GM12878 (cell line): ENCODE results near the gene TDRD12. TPM values are rescaled to one million over a fixed set of nuclear protein-coding genes. Genes with fewer than 3 reads are reported as not detected.

Experiments
- BHLHE40 ChIP-seq, 2 experiments: fragments of 450-650 bp in 1 of 2; IDR thresholded peaks; 2 replicates each; pipeline ENCODE4 v1.6.1; 2011 to 2017; ENCODE audit warnings: low read depth in 2 of 2, borderline replicate concordance in 1 of 2, improper control_type of control experiment in 1 of 2, low read length in 1 of 2, mild to moderate bottlenecking in 1 of 2
- CREB1 ChIP-seq: IDR thresholded peaks from 2 replicates; pipeline ENCODE4 v1.6.1; 2012; ENCODE audit warnings: low read depth, mild to moderate bottlenecking, inconsistent platforms
- CREM ChIP-seq: IDR thresholded peaks from 2 replicates; pipeline ENCODE4 v1.6.1; 2014; ENCODE audit warnings: antibody characterized with exemption, low read depth
- GABPA ChIP-seq: IDR thresholded peaks from 2 replicates; pipeline ENCODE4 v1.6.1; 2014; ENCODE audit warnings: antibody characterized with exemption, low read depth, mild to moderate bottlenecking, inconsistent platforms
- HCFC1 ChIP-seq: fragments of 150-350 bp; IDR thresholded peaks from 2 replicates; pipeline ENCODE4 v1.6.1; 2014; ENCODE audit warnings: low read length
- KLF5 ChIP-seq: fragments of 450-650 bp; IDR thresholded peaks from 2 replicates; pipeline ENCODE4 v1.6.1; 2014; ENCODE audit warnings: mild to moderate bottlenecking; ENCODE audit not compliant: partially characterized antibody
- MEF2A ChIP-seq: IDR thresholded peaks from 2 replicates; pipeline ENCODE4 v1.6.1; 2011; ENCODE audit warnings: low read depth, mild to moderate bottlenecking, low read length, moderate library complexity; ENCODE audit not compliant: insufficient read depth
- POLR2A ChIP-seq: IDR thresholded peaks from 2 replicates; pipeline ENCODE4 v1.6.1; 2011; ENCODE audit warnings: low read depth, mild to moderate bottlenecking, low read length
- POLR2AphosphoS5 ChIP-seq: IDR thresholded peaks from 2 replicates; pipeline ENCODE4 v1.6.1; 2011; ENCODE audit warnings: mild to moderate bottlenecking, low read length, inconsistent platforms
- SIX5 ChIP-seq: IDR thresholded peaks from 2 replicates; pipeline ENCODE4 v1.6.1; 2011; ENCODE audit warnings: mild to moderate bottlenecking, low read depth, low read length, moderate library complexity; ENCODE audit not compliant: severe bottlenecking
- SMAD5 ChIP-seq: IDR thresholded peaks from 2 replicates; pipeline ENCODE4 v1.6.1; 2016; ENCODE audit warnings: antibody characterized with exemption, low read depth
- TARDBP ChIP-seq: IDR thresholded peaks from 2 replicates; pipeline ENCODE4 v1.6.1; 2016; ENCODE audit warnings: borderline replicate concordance
- TBL1XR1 ChIP-seq: IDR thresholded peaks from 2 replicates; pipeline ENCODE4 v1.6.1; 2012; ENCODE audit warnings: low read depth, low read length, improper control_type of control experiment
- polyA plus RNA-seq, 11 experiments: library from polyadenylated mRNA; depleted of rRNA in 4 of 11; unstranded in 6 of 11; stranded (reverse) in 5 of 11; fragments of >200 nt; fragmentation: Nextera tagmentation in 4 of 11; fragmentation: Illumina TruSeq in 1 of 11; extraction: Ambion mirVana in 4 of 11; extraction: Trizol in 1 of 11; gene quantifications; 1 replicate in 1 of 11; 2 replicates in 10 of 11; pipeline versions ENCODE4 v1.2.1 to v1.2.3, GENCODE V29; 2011 to 2016; ENCODE audit warnings: inconsistent platforms in 2 of 11, missing spikeins in 2 of 11, low read depth in 1 of 11
- total RNA-seq, 4 experiments: library from RNA; depleted of rRNA in 3 of 4; stranded (reverse); fragments of >200 nt in 3 of 4; fragmentation: Illumina TruSeq in 1 of 4; extraction: Trizol in 1 of 4; gene quantifications; 2 replicates each; pipeline versions ENCODE4 v1.2.1 to v1.2.3, GENCODE V29; 2013 to 2021
- TF ChIP-seq, protein P1 (sequence below): fragments of 450-650 bp; formaldehyde crosslinking; IDR thresholded peaks from 2 replicates; pipeline ENCODE4 v1.4.0; 2022; ENCODE audit warnings: mild to moderate bottlenecking, moderate library complexity
- TF ChIP-seq, protein P2 (sequence below): fragments of 450-650 bp; formaldehyde crosslinking; IDR thresholded peaks from 2 replicates; pipeline ENCODE4 v1.5.0; 2022; ENCODE audit warnings: mild to moderate bottlenecking, missing genetic modification characterization
- TF ChIP-seq, protein P3 (sequence below): fragments of 150-350 bp; IDR thresholded peaks from 2 replicates; pipeline ENCODE4 v1.6.1; 2016; ENCODE audit warnings: low read depth, low read length
- TF ChIP-seq, protein P4 (sequence below): fragments of 450-650 bp; IDR thresholded peaks from 2 replicates; pipeline ENCODE4 v1.6.1; 2017; ENCODE audit warnings: low read depth, mild to moderate bottlenecking, moderate library complexity

The TDRD12 gene
- total and polyA plus RNA-seq, 10 of the 15 experiments (the other 5 are each of a cell fraction or from before 2014, with no cell fraction given), result 0.08 to 0.15 TPM; not detected in 8

DNA sequence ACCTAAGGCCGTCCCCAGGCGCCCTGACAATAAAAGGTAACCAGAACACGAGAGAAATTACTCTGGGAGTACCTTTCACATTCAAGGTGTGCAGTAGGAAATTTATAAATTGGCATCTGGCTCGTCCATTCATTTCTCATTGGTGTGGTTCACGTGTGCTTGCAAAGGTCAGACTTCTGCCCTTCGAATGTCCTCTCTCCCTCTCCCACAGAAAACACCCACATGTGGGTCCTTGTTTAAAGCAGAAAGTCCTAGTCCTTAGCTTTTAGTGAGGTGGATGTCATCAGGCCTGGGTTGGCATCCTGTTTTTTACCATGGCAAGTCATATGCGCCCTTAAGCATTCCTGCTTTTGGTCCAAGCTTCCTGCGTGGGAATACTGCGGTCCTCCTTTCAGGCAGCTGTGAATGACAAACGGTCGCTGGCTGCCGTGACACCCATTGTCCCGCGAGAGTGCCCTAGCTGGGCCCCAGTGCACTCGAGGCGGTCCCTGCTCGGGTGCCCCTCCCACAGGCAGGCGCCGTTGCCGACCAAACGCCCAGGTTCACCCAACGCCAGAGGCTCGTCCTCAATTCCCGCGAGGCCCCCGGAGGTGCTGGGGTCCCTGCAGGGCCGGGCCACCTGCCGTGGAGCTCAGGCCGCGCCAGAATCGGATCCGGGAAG, 28.1 kb upstream of the TDRD12 start, which contains the start of gene NUDT19 (continued):
- TF ChIP-seq CREM (peak; percentile 76), SIX5 (no peak), GABPA (no peak), TBL1XR1 (no peak), SMAD5 (no peak), CREB1 (peak; percentile 32; the same call in 1 of the 2 replicates), MEF2A (no peak), BHLHE40 (IDR thresholded peaks at IDR 0.05; ENCODE audit: borderline replicate concordance in 1 of 2, low read depth in 2 of 2, low read length in 1 of 2) (peak in 1 of 2 experiments; percentile 44; a peak in 1 of 4 replicates), POLR2AphosphoS5 (peak; percentile 72), KLF5 (no peak), POLR2A (peak; percentile 84), HCFC1 (peak; percentile 30; the same call in 1 of the 2 replicates), TARDBP (no peak)
- TF ChIP-seq, protein P1, sequence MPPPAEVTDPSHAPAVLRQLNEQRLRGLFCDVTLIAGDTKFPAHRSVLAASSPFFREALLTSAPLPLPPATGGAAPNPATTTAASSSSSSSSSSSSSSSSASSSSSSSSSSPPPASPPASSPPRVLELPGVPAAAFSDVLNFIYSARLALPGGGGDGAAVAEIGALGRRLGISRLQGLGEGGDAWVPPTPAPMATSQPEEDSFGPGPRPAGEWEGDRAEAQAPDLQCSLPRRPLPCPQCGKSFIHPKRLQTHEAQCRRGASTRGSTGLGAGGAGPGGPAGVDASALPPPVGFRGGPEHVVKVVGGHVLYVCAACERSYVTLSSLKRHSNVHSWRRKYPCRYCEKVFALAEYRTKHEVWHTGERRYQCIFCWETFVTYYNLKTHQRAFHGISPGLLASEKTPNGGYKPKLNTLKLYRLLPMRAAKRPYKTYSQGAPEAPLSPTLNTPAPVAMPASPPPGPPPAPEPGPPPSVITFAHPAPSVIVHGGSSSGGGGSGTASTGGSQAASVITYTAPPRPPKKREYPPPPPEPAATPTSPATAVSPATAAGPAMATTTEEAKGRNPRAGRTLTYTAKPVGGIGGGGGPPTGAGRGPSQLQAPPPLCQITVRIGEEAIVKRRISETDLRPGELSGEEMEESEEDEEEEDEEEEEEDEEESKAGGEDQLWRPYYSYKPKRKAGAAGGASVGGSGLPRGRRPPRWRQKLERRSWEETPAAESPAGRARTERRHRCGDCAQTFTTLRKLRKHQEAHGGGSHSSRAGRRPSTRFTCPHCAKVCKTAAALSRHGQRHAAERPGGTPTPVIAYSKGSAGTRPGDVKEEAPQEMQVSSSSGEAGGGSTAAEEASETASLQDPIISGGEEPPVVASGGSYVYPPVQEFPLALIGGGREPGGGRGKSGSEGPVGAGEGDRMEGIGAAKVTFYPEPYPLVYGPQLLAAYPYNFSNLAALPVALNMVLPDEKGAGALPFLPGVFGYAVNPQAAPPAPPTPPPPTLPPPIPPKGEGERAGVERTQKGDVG, result no peak
- TF ChIP-seq, protein P2, sequence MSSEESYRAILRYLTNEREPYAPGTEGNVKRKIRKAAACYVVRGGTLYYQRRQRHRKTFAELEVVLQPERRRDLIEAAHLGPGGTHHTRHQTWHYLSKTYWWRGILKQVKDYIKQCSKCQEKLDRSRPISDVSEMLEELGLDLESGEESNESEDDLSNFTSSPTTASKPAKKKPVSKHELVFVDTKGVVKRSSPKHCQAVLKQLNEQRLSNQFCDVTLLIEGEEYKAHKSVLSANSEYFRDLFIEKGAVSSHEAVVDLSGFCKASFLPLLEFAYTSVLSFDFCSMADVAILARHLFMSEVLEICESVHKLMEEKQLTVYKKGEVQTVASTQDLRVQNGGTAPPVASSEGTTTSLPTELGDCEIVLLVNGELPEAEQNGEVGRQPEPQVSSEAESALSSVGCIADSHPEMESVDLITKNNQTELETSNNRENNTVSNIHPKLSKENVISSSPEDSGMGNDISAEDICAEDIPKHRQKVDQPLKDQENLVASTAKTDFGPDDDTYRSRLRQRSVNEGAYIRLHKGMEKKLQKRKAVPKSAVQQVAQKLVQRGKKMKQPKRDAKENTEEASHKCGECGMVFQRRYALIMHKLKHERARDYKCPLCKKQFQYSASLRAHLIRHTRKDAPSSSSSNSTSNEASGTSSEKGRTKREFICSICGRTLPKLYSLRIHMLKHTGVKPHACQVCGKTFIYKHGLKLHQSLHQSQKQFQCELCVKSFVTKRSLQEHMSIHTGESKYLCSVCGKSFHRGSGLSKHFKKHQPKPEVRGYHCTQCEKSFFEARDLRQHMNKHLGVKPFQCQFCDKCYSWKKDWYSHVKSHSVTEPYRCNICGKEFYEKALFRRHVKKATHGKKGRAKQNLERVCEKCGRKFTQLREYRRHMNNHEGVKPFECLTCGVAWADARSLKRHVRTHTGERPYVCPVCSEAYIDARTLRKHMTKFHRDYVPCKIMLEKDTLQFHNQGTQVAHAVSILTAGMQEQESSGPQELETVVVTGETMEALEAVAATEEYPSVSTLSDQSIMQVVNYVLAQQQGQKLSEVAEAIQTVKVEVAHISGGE (CRISPR knock-in tag), result no peak
- TF ChIP-seq, protein P3, sequence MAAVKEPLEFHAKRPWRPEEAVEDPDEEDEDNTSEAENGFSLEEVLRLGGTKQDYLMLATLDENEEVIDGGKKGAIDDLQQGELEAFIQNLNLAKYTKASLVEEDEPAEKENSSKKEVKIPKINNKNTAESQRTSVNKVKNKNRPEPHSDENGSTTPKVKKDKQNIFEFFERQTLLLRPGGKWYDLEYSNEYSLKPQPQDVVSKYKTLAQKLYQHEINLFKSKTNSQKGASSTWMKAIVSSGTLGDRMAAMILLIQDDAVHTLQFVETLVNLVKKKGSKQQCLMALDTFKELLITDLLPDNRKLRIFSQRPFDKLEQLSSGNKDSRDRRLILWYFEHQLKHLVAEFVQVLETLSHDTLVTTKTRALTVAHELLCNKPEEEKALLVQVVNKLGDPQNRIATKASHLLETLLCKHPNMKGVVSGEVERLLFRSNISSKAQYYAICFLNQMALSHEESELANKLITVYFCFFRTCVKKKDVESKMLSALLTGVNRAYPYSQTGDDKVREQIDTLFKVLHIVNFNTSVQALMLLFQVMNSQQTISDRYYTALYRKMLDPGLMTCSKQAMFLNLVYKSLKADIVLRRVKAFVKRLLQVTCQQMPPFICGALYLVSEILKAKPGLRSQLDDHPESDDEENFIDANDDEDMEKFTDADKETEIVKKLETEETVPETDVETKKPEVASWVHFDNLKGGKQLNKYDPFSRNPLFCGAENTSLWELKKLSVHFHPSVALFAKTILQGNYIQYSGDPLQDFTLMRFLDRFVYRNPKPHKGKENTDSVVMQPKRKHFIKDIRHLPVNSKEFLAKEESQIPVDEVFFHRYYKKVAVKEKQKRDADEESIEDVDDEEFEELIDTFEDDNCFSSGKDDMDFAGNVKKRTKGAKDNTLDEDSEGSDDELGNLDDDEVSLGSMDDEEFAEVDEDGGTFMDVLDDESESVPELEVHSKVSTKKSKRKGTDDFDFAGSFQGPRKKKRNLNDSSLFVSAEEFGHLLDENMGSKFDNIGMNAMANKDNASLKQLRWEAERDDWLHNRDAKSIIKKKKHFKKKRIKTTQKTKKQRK, result no peak
- TF ChIP-seq, protein P4, sequence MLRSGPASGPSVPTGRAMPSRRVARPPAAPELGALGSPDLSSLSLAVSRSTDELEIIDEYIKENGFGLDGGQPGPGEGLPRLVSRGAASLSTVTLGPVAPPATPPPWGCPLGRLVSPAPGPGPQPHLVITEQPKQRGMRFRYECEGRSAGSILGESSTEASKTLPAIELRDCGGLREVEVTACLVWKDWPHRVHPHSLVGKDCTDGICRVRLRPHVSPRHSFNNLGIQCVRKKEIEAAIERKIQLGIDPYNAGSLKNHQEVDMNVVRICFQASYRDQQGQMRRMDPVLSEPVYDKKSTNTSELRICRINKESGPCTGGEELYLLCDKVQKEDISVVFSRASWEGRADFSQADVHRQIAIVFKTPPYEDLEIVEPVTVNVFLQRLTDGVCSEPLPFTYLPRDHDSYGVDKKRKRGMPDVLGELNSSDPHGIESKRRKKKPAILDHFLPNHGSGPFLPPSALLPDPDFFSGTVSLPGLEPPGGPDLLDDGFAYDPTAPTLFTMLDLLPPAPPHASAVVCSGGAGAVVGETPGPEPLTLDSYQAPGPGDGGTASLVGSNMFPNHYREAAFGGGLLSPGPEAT, result peak; percentile 66
